BLaER1 (cell line): ENCODE measurements around the gene STX8.
A peak's percentile ranks its signal among the peaks of the same experiment; 100 is the strongest.
"Not testable (repeated sequence)": the region's sequence is repeated elsewhere in the genome, so short reads cannot be mapped to it uniquely, and the experiment has no call there.

Source experiments
- H3K27ac ChIP-seq: shearing (Covaris generic); formaldehyde crosslinking; 2 replicates; pipeline ENCODE4 v1.8.1; 2022
- H3K27me3 ChIP-seq: shearing (Covaris generic); formaldehyde crosslinking; 2 replicates; pipeline ENCODE4 v1.8.1; 2022
- H3K36me3 ChIP-seq: shearing (Covaris generic); formaldehyde crosslinking; 2 replicates; pipeline ENCODE4 v1.8.1; 2022
- H3K4me1 ChIP-seq: shearing (Covaris generic); formaldehyde crosslinking; 2 replicates; pipeline ENCODE4 v1.8.1; 2022
- H3K4me2 ChIP-seq: shearing (Covaris generic); formaldehyde crosslinking; 2 replicates; pipeline ENCODE4 v1.8.1; 2022
- H3K4me3 ChIP-seq: shearing (Covaris generic); formaldehyde crosslinking; 2 replicates; pipeline ENCODE4 v1.8.1; 2022
- H3K9ac ChIP-seq: shearing (Covaris generic); formaldehyde crosslinking; 2 replicates; pipeline ENCODE4 v1.8.1; 2022
- H3K9me3 ChIP-seq: shearing (Covaris generic); formaldehyde crosslinking; 2 replicates; pipeline ENCODE4 v1.8.1; 2022
- H4K20me1 ChIP-seq: shearing (Covaris generic); formaldehyde crosslinking; 2 replicates; pipeline ENCODE4 v1.8.1; 2022
- Cebpa-rat ChIP-seq: shearing (Covaris generic); IDR thresholded peaks from 2 replicates; pipeline ENCODE4 v1.8.1; 2022

Gene STX8

DNA sequence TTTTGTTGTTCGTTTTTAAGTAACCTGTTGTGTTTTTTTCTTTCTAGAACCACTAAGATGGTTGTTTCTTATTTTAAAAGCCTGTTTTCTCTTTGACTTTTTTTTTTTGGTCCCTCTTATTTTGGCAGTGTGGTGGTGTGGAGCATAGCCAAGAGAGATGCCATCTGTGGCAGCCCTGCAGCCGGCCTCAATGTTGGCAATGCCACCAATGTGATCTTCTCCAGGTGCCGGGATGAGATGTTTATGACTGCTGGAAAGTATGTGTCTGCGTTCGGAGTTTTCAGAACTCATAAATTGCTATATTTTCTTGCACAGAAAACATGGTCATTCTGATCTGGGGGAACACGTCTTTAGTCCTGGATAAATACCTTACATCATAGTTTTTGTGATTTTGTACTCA, 18.4 kb upstream of the STX8 start:
- Histone ChIP-seq H3K4me3 (no peak overlapping the region), H3K27me3 (no peaks in the 10 kb centered on the region), H3K9ac (no peak overlapping the region), H4K20me1 (no peaks in the 10 kb centered on the region), H3K36me3 (no peaks in the 10 kb centered on the region), H3K9me3 (no peaks in the 10 kb centered on the region), H3K4me1 (no peaks in the 10 kb centered on the region), H3K4me2 (no peak overlapping the region), H3K27ac (no peak overlapping the region)
- TF ChIP-seq Cebpa-rat = no peak

DNA sequence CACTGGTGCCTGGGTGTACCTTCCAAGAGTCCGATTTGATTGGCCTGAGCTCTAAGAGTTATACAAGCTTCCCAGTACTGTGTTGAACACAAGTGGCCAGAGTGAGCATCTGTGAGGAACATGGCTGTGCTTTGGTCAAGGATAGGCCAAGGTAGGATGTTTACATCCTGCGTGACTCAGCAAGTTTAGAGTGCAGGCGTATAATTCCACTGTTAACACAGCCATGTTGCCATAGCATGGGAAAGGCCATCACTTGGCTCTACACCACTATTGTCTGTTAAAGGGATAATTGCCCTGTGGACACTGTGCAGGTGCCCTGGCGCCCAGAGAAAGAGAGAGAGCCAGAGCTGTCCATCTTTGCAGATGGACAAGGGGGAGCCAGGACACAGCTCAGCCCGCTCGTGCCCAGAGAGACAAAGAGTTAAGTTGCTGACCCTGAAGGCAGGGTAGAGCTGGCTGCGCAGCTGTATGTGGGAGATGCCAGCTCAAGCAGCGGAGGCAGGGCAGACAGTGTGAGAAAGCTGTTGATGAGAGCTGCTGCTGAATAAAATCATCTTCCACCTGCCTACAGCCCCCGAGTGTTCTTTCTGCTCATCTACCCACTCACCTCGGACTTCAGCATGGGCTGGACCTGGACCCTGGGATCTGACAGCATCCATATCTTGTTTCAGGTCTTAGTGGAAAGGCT, 12.5 kb upstream of the STX8 start:
- no peak overlapping the region for H3K4me3 ChIP-seq
- H3K27ac ChIP-seq = no peak overlapping the region
- H3K9me3 ChIP-seq = peaks cover 20% of the 10 kb centered on the region
- no peaks in the 10 kb centered on the region for H4K20me1 ChIP-seq
- H3K4me1 ChIP-seq = no peaks in the 10 kb centered on the region
- no peaks in the 10 kb centered on the region for H3K36me3 ChIP-seq
- no peaks in the 10 kb centered on the region for H3K27me3 ChIP-seq
- no peak overlapping the region for H3K4me2 ChIP-seq
- H3K9ac ChIP-seq = no peak overlapping the region
- no peak for TF ChIP-seq Cebpa-rat

DNA sequence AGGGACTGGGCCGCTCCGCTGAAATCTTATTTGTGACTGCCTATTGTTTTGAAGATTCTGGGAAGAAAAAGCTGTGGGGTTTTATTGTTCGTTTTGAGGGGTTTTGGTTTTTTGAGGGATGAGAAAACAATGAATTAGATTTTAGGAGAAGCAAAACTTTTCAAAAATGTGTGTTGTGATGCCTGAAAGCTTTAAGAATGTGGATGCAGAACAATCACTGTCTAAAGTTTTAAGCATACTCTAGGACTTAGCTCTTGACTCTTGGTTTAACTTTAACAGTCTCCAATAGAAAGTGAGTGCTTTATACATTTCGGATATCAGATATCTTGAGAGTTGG, 1.7 kb upstream of the STX8 start:
- no peak overlapping the region for H3K9ac ChIP-seq
- no peaks in the 10 kb centered on the region for H3K27me3 ChIP-seq
- H4K20me1 ChIP-seq = no peaks in the 10 kb centered on the region
- H3K4me1 ChIP-seq = peaks cover 18% of the 10 kb centered on the region
- no peaks in the 10 kb centered on the region for H3K36me3 ChIP-seq
- no peak for TF ChIP-seq Cebpa-rat
- H3K9me3 ChIP-seq = no peaks in the 10 kb centered on the region
- H3K4me2 ChIP-seq = peak overlapping the region; percentile 99
- no peak overlapping the region for H3K4me3 ChIP-seq
- no peak overlapping the region for H3K27ac ChIP-seq

GRCh38 chr17:9576521-9577372, 1.1 kb upstream of the STX8 start, which contains the start of gene CFAP52:
CFAP52 (plus strand) TSS chr17:9576642; CDS start chr17:9576696, 54 bp downstream.
- Histone ChIP-seq H3K36me3 (no peaks in the 10 kb centered on the region), H3K4me2 (peak within 1 kb of the TSS; percentile 99), H3K9me3 (no peaks in the 10 kb centered on the region), H3K4me3 (peak within 1 kb of the TSS; percentile 84), H3K27me3 (no peaks in the 10 kb centered on the region), H3K4me1 (peaks cover 18% of the 10 kb centered on the region), H3K27ac (no peak within 1 kb of the TSS), H3K9ac (peak within 1 kb of the TSS; percentile 73), H4K20me1 (no peaks in the 10 kb centered on the region)
- no peak for TF ChIP-seq Cebpa-rat

DNA sequence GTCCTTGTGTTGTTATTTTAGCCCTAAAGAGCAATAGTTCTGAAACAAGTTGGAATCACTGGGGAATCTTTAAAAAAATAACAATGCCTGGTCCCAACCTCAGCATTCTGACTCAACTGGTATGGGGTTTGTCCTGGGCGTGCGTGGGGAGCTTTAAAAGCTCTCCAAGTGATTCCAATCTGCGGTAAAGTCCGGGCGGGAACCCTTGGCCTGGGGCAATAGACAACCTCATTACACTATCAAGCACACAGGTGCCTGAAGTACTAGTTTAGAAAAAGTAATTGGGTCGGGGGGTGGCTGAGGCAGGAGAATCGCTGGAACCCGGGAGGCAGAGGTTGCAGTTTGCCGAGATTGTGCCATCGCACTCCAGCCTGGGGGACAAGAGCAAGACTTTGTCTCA, 4.4 kb downstream of the STX8 start:
- Histone ChIP-seq H3K4me2 (no peak overlapping the region), H3K27ac (no peak overlapping the region), H3K27me3 (no peaks in the 10 kb centered on the region), H3K4me1 (peaks cover 12% of the 10 kb centered on the region), H3K9ac (no peak overlapping the region), H3K36me3 (peaks cover 45% of the 10 kb centered on the region), H4K20me1 (peaks cover 17% of the 10 kb centered on the region), H3K4me3 (no peak overlapping the region), H3K9me3 (no peaks in the 10 kb centered on the region)
- no peak for TF ChIP-seq Cebpa-rat

GRCh38 chr17:9568957-9569588, 6.5 kb downstream of the STX8 start:
- Histone ChIP-seq H3K9ac (no peak overlapping the region), H3K4me2 (no peak overlapping the region), H3K36me3 (peaks cover 62% of the 10 kb centered on the region), H3K4me1 (peaks cover 9% of the 10 kb centered on the region), H3K27ac (no peak overlapping the region), H3K27me3 (no peaks in the 10 kb centered on the region), H3K9me3 (no peaks in the 10 kb centered on the region), H3K4me3 (no peak overlapping the region), H4K20me1 (peaks cover 17% of the 10 kb centered on the region)
- TF ChIP-seq Cebpa-rat = no peak

- TF ChIP-seq Cebpa-rat = no peak
- no peak overlapping the region for H3K9ac ChIP-seq
- H3K27me3 ChIP-seq = no peaks in the 10 kb centered on the region
- H4K20me1 ChIP-seq = peaks cover 17% of the 10 kb centered on the region
- no peak overlapping the region for H3K4me3 ChIP-seq
- H3K4me1 ChIP-seq = peaks cover 9% of the 10 kb centered on the region
- no peak overlapping the region for H3K27ac ChIP-seq
- H3K4me2 ChIP-seq = no peak overlapping the region
- peaks cover 66% of the 10 kb centered on the region for H3K36me3 ChIP-seq
- no peaks in the 10 kb centered on the region for H3K9me3 ChIP-seq
Measured at GRCh38 chr17:9568004-9568403, 7.6 kb downstream of the STX8 start.

GRCh38 chr17:9566739-9567138, 8.9 kb downstream of the STX8 start:
- not testable (repeated sequence) for H3K9me3 ChIP-seq, H3K27ac ChIP-seq, H3K9ac ChIP-seq, H3K27me3 ChIP-seq, H3K4me1 ChIP-seq, H3K4me3 ChIP-seq, H3K4me2 ChIP-seq
- peaks cover 17% of the 10 kb centered on the region for H4K20me1 ChIP-seq
- H3K36me3 ChIP-seq = peaks cover 66% of the 10 kb centered on the region

GRCh38 chr17:9566067-9566466, 9.6 kb downstream of the STX8 start:
- Histone ChIP-seq H3K9me3 (no peaks in the 10 kb centered on the region), H4K20me1 (peaks cover 13% of the 10 kb centered on the region), H3K36me3 (peaks cover 66% of the 10 kb centered on the region), H3K27me3 (no peaks in the 10 kb centered on the region), H3K4me2 (peak overlapping the region; percentile 20; the same call in 1 of the 2 replicates), H3K4me3 (no peak overlapping the region), H3K9ac (no peak overlapping the region), H3K27ac (no peak overlapping the region), H3K4me1 (peaks cover 9% of the 10 kb centered on the region)
- no peak for TF ChIP-seq Cebpa-rat

GRCh38 chr17:9564104-9564503, 11.5 kb downstream of the STX8 start:
- H3K9ac ChIP-seq = no peak overlapping the region
- H3K36me3 ChIP-seq = peaks cover 49% of the 10 kb centered on the region
- no peak overlapping the region for H3K27ac ChIP-seq
- peaks cover 9% of the 10 kb centered on the region for H3K4me1 ChIP-seq
- no peaks in the 10 kb centered on the region for H3K9me3 ChIP-seq
- no peak overlapping the region for H3K4me2 ChIP-seq
- no peaks in the 10 kb centered on the region for H3K27me3 ChIP-seq
- no peak overlapping the region for H3K4me3 ChIP-seq
- 0 out of 2 replicates have a peak, but pooled peaks cover 5% of the 10 kb centered on the region for H4K20me1 ChIP-seq
- TF ChIP-seq Cebpa-rat = no peak
